Measurements from ENCODE around the gene HSPA1A. TPM values are rescaled to one million over a fixed set of nuclear protein-coding genes. Genes with fewer than 3 reads are reported as not detected.

Gene HSPA1A
- total and polyA plus RNA-seq, 2 donors (not counting 1 experiment from before 2014, with no cell fraction given): 66.3 to 70.0 TPM

DNA sequence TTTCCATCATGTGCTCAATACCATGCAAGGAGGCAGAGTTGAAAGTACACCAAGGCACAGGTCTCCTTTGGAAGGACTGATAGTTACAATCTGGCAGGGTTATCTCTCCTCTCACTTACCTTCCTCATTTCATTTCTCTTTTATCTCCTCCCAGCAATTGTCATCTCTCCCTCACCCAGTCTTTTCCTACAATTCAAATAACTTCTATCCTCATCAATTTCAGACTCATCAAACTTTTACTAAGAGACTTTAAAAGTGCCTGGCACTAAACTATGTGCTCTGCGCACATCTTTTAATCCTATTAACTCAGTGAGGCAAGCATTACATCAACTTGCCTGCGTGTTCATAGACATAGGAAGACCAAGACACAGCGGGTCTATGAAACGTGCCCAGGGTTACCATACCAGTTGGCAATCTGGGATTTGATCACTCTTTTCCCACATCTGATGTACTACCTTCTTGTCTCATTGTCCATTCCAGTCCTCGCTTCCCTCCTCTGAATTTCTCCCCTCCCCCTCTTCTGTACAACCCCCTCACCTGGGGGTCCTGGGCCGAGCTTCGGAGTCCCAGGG is 21.0 kb upstream of the HSPA1A start:
- Histone ChIP-seq H3K4me2 (ENCODE audit: extremely low read depth, insufficient read depth, low read length) (peak overlapping the region; percentile 97), H3K4me1 (ENCODE audit: control insufficient read depth, extremely low read depth, insufficient read depth, low read length) (no peaks in the 10 kb centered on the region), H3K79me2 (ENCODE audit: control insufficient read depth, insufficient read depth, low read length) (peaks cover 20% of the 10 kb centered on the region), H3K27ac (ENCODE audit: insufficient read depth, low read length) (peak overlapping the region; percentile 95), H3K9me3 (ENCODE audit: control insufficient read depth, insufficient read depth, low read depth, low read length) (no peaks in the 10 kb centered on the region), H2AFZ (ENCODE audit: low read length) (no peak overlapping the region), H3K4me3 (replicated peaks in 1 of 4; ENCODE audit: control extremely low read depth in 1 of 4, insufficient read depth in 1 of 4, low read depth in 3 of 4, low read length in 4 of 4) (peak overlapping the region; percentile 93 to 97 (median 94)), H4K20me1 (ENCODE audit: control insufficient read depth, extremely low read depth, insufficient read depth, low read length) (no peaks in the 10 kb centered on the region), H3K36me3 (ENCODE audit: control insufficient read depth, insufficient read depth, low read length) (peaks cover 2% of the 10 kb centered on the region), H3K27me3 (ENCODE audit: control insufficient read depth, insufficient read depth, low read length) (no peaks in the 10 kb centered on the region), H3K9ac (ENCODE audit: insufficient read depth, low read length) (peak overlapping the region; percentile 97)
- TF ChIP-seq EZH2 (IDR thresholded peaks at IDR 0.05; ENCODE audit: low read length, missing control alignments): no peak
- TF ChIP-seq, protein P1, sequence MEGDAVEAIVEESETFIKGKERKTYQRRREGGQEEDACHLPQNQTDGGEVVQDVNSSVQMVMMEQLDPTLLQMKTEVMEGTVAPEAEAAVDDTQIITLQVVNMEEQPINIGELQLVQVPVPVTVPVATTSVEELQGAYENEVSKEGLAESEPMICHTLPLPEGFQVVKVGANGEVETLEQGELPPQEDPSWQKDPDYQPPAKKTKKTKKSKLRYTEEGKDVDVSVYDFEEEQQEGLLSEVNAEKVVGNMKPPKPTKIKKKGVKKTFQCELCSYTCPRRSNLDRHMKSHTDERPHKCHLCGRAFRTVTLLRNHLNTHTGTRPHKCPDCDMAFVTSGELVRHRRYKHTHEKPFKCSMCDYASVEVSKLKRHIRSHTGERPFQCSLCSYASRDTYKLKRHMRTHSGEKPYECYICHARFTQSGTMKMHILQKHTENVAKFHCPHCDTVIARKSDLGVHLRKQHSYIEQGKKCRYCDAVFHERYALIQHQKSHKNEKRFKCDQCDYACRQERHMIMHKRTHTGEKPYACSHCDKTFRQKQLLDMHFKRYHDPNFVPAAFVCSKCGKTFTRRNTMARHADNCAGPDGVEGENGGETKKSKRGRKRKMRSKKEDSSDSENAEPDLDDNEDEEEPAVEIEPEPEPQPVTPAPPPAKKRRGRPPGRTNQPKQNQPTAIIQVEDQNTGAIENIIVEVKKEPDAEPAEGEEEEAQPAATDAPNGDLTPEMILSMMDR (conservative IDR thresholded peaks at IDR 0.05 in 1 of 2, IDR thresholded peaks at IDR 0.05 in 1 of 2; ENCODE audit: low read depth in 1 of 2, low read length in 2 of 2): no peak
- peak; percentile 44 to 49 for DNase-seq (ENCODE audit: low read depth in 2 of 2)

DNA sequence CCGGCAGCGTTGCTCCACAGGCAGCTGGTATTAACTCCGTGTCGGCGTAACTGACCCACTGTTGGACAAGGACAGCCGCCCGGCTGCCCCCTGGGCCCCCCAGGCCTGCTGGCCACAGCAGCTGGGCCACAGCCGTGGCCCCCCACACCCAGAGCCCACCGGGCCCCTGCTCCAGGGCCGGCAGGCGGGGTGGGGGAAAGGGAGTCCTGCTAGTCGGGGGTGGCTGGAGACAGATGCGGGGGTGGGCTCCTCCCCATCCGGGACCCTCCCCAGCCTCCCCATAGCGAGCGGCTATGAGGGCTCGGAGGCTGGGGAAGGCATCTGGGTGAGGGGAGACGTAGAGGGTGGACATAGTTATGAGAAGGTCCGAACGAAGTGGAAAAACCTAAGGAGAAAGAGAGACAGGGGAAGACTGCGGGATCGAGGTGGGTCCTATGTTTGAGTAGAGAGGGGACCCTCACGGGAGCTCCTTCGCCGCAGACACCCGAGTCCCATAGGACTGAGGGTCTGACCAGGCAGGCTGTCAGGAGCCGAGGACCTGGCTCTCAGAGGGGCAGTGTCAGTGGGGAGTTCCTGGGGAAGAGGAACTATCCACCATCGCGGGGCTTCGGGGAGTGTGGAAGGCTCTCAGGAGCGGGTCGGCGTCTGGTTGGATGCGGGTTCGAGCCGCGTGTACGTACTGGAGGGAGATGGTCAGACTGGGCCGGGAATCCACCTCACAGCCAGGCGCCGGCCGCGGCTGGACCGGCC is 20.3 kb upstream of the HSPA1A start:
- H4K20me1 ChIP-seq (ENCODE audit: control insufficient read depth, extremely low read depth, insufficient read depth, low read length): no peaks in the 10 kb centered on the region
- H3K4me2 ChIP-seq (ENCODE audit: extremely low read depth, insufficient read depth, low read length): peak overlapping the region; percentile 97
- peak overlapping the region; percentile 38 for H2AFZ ChIP-seq (ENCODE audit: low read length)
- DNase-seq (ENCODE audit: low read depth in 2 of 2): peak in 1 of 2 donors; percentile 52
- H3K79me2 ChIP-seq (ENCODE audit: control insufficient read depth, insufficient read depth, low read length): peaks cover 20% of the 10 kb centered on the region
- H3K27ac ChIP-seq (ENCODE audit: insufficient read depth, low read length): peak overlapping the region; percentile 95
- no peaks in the 10 kb centered on the region for H3K4me1 ChIP-seq (ENCODE audit: control insufficient read depth, extremely low read depth, insufficient read depth, low read length)
- H3K36me3 ChIP-seq (ENCODE audit: control insufficient read depth, insufficient read depth, low read length): peaks cover 1% of the 10 kb centered on the region
- no peak for TF ChIP-seq EZH2 (IDR thresholded peaks at IDR 0.05; ENCODE audit: low read length, missing control alignments)
- TF ChIP-seq, protein P1 (conservative IDR thresholded peaks at IDR 0.05 in 1 of 2, IDR thresholded peaks at IDR 0.05 in 1 of 2; ENCODE audit: low read depth in 1 of 2, low read length in 2 of 2): no peak
- peak overlapping the region; percentile 97 for H3K9ac ChIP-seq (ENCODE audit: insufficient read depth, low read length)
- H3K9me3 ChIP-seq (ENCODE audit: control insufficient read depth, insufficient read depth, low read depth, low read length): no peaks in the 10 kb centered on the region
- no peaks in the 10 kb centered on the region for H3K27me3 ChIP-seq (ENCODE audit: control insufficient read depth, insufficient read depth, low read length)
- peak overlapping the region; percentile 93 to 97 (median 94) for H3K4me3 ChIP-seq (replicated peaks in 1 of 4; ENCODE audit: control extremely low read depth in 1 of 4, insufficient read depth in 1 of 4, low read depth in 3 of 4, low read length in 4 of 4)

DNA sequence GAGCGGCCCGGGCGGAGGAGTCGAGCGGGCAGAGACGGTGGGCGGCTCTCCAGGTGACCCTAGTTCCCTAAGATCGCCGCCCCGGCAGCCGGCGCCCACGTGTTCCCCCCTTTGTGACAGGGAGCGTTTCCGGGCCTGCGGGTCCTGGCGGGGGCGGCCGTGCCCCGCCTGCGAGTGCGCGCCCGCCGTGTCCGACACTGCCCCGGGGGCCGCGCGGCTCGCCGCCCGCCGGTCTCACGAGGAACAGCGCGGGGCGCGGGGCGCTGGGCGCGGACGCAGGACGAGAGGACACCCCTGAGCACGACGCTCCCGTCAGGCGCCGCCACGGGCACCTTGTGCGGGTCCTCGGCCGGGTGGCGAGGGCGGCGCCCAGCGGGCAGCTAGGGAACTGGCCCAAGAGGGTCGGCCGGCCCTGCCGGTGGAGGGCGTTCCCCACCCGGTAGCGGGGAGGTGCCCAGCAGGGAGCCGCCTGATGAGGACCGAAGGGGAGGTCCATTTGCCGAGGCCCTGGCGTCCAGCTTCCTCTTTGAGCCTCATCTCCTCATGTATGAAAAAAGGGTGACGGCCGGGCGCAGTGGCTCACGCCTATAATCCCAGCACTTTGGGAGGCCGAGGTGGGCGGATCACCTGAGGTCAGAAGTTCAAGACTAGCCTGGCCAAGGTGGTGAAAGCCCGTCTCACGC is 19.6 kb upstream of the HSPA1A start, which contains the start of gene VARS1:
VARS1 (minus strand) TSS at position 137 of the 683 bp plus-strand sequence. CDS start 535 bp downstream, outside the sequence.
- no peaks in the 10 kb centered on the region for H3K4me1 ChIP-seq (ENCODE audit: control insufficient read depth, extremely low read depth, insufficient read depth, low read length)
- no peaks in the 10 kb centered on the region for H3K9me3 ChIP-seq (ENCODE audit: control insufficient read depth, insufficient read depth, low read depth, low read length)
- H3K9ac ChIP-seq (ENCODE audit: insufficient read depth, low read length): peak within 1 kb of the TSS; percentile 97
- H4K20me1 ChIP-seq (ENCODE audit: control insufficient read depth, extremely low read depth, insufficient read depth, low read length): no peaks in the 10 kb centered on the region
- peak; percentile 86 to 91 for DNase-seq (ENCODE audit: low read depth in 2 of 2)
- peak within 1 kb of the TSS; percentile 95 for H3K27ac ChIP-seq (ENCODE audit: insufficient read depth, low read length)
- H3K36me3 ChIP-seq (ENCODE audit: control insufficient read depth, insufficient read depth, low read length): peaks cover 1% of the 10 kb centered on the region
- H2AFZ ChIP-seq (ENCODE audit: low read length): peak within 1 kb of the TSS; percentile 74
- H3K27me3 ChIP-seq (ENCODE audit: control insufficient read depth, insufficient read depth, low read length): no peaks in the 10 kb centered on the region
- peaks cover 20% of the 10 kb centered on the region for H3K79me2 ChIP-seq (ENCODE audit: control insufficient read depth, insufficient read depth, low read length)
- H3K4me2 ChIP-seq (ENCODE audit: extremely low read depth, insufficient read depth, low read length): peak within 1 kb of the TSS; percentile 97
- peak within 1 kb of the TSS; percentile 93 to 97 (median 94) for H3K4me3 ChIP-seq (replicated peaks in 1 of 4; ENCODE audit: control extremely low read depth in 1 of 4, insufficient read depth in 1 of 4, low read depth in 3 of 4, low read length in 4 of 4)
- TF ChIP-seq EZH2 (IDR thresholded peaks at IDR 0.05; ENCODE audit: low read length, missing control alignments): no peak
- TF ChIP-seq, protein P1 (conservative IDR thresholded peaks at IDR 0.05 in 1 of 2, IDR thresholded peaks at IDR 0.05 in 1 of 2; ENCODE audit: low read depth in 1 of 2, low read length in 2 of 2): peak; percentile 58 to 66
